Pancreas (tissue), 10 donors: Measurements from ENCODE around the gene TPBGL. TPM values are rescaled to one million over a fixed set of nuclear protein-coding genes. Genes with fewer than 3 reads are reported as not detected.

Source experiments
- ATAC-seq, 4 donors: fragments of 200-7000 bp; cut with Tn5 transposase; one replicate each; pipeline versions ENCODE4 v1.8.0 to v1.9.1; 2020; ENCODE audit warnings: mild to moderate bottlenecking in 4 of 4, moderate library complexity in 4 of 4
- DNase-seq, 6 donors: peaks; one replicate each; pipeline ENCODE4 v3.0.0-alpha.2; 2020
- FAIRE-seq: peaks from 2 replicates; lab custom pipeline; 2012; peaks lifted over from hg19 to GRCh38; lab: Jason Lieb, UNC
- H3K27ac ChIP-seq, 4 donors: fragments of 200-600 bp; sonication (generic); 1 replicate in 3 of 4; 2 replicates in 1 of 4; pipeline versions ENCODE4 v1.5.0 to v1.8.0; 2020
- H3K27me3 ChIP-seq, 4 donors: fragments of 200-600 bp; one replicate each; pipeline ENCODE4 v1.8.0; 2021
- H3K36me3 ChIP-seq, 3 donors: fragments of 200-600 bp; sonication (generic) in 1 of 3; one replicate each; pipeline versions ENCODE4 v1.5.0 to v1.8.0; 2020 to 2021
- H3K4me1 ChIP-seq, 3 donors: fragments of 200-600 bp; one replicate each; pipeline ENCODE4 v1.8.0; 2021
- H3K4me3 ChIP-seq, 4 donors: fragments of 200-600 bp; sonication (generic) in 2 of 4; one replicate each; pipeline versions ENCODE4 v1.5.0 to v1.8.0; 2020 to 2021
- H3K9me3 ChIP-seq, 4 donors: fragments of 200-600 bp; one replicate each; pipeline ENCODE4 v1.8.0; 2021
- WGBS, 2 donors: extraction: QIAGEN DNeasy Blood & Tissue Kit; methylation state at CpG; one replicate each; pipeline ENCODE4 v1.1.7; 2013; 5-methylcytosine and 5-hydroxymethylcytosine counted together
- intact Hi-C, 3 donors: fragments of 100-400 bp; cut with DNase I; formaldehyde crosslinking; loops; one replicate each; pipeline versions ENCODE4 v1.11.1 to v1.14.2; 2022
- polyA plus RNA-seq, 2 donors: library from polyadenylated mRNA; stranded (reverse); fragments of 200-250 nt; gene quantifications; one replicate each; pipeline ENCODE4 v1.2.3, GENCODE V29; 2013
- total RNA-seq, 6 donors: library from RNA; stranded (reverse); fragmentation: NEBNext Ultra II Directional in 4 of 6; extraction: Animal tissue kit (Norgen Biotek cat#: 25700) in 4 of 6; gene quantifications; one replicate each; pipeline versions ENCODE4 v1.2.1 to v1.2.4, GENCODE V29; 2021 to 2023
- TF ChIP-seq, protein P1 (sequence below), 4 donors: fragments of 200-600 bp; sonication (generic) in 3 of 4; IDR thresholded peaks; one replicate each; pipeline versions ENCODE4 v1.5.0 to v1.8.0; 2021; ENCODE audit warnings: antibody characterized with exemption in 4 of 4
- donor health status: healthy with polysubstance abuse.
- donor health status: DM: no; HTN: no; CAD: no; lungs with moderate emphysema.
- donor health status: DM: no; HTN: no; CAD: no.
- donor health status: control.
- donor health status: control.
- donor health status: Bipolar disorder and iron deficiency.
- donor health status: DM: yes; HTN: yes; CAD: no.
- donor health status: DM: no; HTN: no; CAD: no.
- donor health status: DM: no; HTN: no; CAD: no.
- donor health status: DM: yes; HTN: yes; CAD: no.

Gene TPBGL
- total and polyA plus RNA-seq, 8 donors, result 0.04 to 0.28 (median 0.09) TPM; not detected in 1

DNA sequence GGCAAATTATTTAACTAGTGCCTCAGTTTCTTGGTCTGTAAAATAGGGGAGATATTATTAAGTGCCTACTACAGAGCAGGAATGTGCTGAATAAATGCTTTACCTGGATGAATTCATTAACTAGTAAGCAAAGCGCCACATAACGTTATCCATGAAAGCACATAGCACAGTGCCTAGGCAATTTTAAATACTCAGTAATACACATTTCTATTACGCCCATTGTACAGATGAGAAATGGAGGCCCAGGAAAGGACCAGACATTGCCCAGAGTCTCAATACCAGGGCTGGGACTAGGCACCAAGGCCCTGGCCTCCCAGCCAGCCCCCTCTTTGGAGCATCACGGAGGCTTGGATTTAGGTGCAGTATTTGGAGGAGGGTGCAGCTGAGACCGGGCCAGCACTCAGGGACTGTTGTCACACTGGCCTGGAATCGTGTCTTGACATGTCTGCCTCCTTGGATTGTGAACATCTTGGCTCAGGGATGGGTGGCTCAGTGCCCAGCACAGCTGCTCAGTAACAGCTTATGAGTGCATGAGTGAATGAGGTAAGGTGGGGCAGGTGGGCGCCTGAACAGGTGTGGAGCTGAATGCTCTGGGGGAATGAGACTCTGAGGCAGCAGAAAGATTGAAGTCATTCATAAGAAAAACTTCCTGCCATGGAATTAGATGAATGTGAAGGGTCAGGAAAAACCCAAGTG lies 42.1 kb upstream of the TPBGL start:
- no peaks in the 10 kb centered on the region for H3K27me3 ChIP-seq
- no peaks in the 10 kb centered on the region for H3K36me3 ChIP-seq
- no peak for FAIRE-seq
- WGBS, 2 donors, result 86 to 88% methylated on average over 7 of the region's 7 CpGs
- intact Hi-C loops, result loop anchor here in 1 of 3 donors (5.0 kb wide), 1 partner anchor 51 kb away; no protein-coding TSS in a partner anchor
- DNase-seq, result no peak
- no peak overlapping the region for H3K4me3 ChIP-seq
- H3K27ac ChIP-seq, result no peak overlapping the region
- TF ChIP-seq, protein P1, sequence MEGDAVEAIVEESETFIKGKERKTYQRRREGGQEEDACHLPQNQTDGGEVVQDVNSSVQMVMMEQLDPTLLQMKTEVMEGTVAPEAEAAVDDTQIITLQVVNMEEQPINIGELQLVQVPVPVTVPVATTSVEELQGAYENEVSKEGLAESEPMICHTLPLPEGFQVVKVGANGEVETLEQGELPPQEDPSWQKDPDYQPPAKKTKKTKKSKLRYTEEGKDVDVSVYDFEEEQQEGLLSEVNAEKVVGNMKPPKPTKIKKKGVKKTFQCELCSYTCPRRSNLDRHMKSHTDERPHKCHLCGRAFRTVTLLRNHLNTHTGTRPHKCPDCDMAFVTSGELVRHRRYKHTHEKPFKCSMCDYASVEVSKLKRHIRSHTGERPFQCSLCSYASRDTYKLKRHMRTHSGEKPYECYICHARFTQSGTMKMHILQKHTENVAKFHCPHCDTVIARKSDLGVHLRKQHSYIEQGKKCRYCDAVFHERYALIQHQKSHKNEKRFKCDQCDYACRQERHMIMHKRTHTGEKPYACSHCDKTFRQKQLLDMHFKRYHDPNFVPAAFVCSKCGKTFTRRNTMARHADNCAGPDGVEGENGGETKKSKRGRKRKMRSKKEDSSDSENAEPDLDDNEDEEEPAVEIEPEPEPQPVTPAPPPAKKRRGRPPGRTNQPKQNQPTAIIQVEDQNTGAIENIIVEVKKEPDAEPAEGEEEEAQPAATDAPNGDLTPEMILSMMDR (IDR thresholded peaks at IDR 0.05), result no peak
- H3K9me3 ChIP-seq, result no peaks in the 10 kb centered on the region
- no peaks in the 10 kb centered on the region for H3K4me1 ChIP-seq
- no peak for ATAC-seq

DNA sequence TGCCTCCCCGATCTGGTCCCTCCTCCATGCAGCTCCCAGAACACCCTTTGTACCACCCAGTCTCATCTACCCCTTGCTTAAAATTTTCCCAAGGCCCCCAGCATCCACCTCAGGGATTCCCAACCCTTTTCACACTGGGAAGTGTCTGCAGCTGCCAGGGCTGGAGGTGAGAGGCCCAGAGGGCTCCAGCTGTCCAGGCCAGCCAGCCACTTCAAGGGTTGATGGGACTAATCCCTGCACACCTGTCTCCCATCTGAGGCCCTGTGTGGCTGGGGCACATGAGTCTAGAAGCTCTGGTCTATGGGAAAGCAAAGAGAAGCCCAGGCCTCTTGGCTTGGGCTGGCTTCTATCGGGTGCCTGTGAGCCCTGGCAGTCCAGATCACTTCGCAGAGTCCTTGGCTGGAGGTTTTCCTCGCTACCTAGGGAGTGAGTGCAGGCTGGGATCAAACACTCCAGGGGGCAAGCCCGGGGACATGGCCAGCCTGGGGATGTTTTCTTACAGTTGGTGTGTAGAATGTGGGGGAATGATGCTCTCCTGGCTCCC lies 41.1 kb upstream of the TPBGL start:
- H3K4me3 ChIP-seq, result no peak overlapping the region
- no peaks in the 10 kb centered on the region for H3K36me3 ChIP-seq
- TF ChIP-seq, protein P1 (IDR thresholded peaks at IDR 0.05), result no peak
- no peaks in the 10 kb centered on the region for H3K27me3 ChIP-seq
- H3K4me1 ChIP-seq, result no peaks in the 10 kb centered on the region
- H3K27ac ChIP-seq, result no peak overlapping the region
- 92 to 94% methylated on average over 5 of the region's 5 CpGs for WGBS, 2 donors
- ATAC-seq, result no peak
- no peak for FAIRE-seq
- intact Hi-C loops, result loop anchor here in 1 of 3 donors (5.0 kb wide), 1 partner anchor 52 kb away; no protein-coding TSS in a partner anchor
- no peaks in the 10 kb centered on the region for H3K9me3 ChIP-seq
- no peak for DNase-seq

DNA sequence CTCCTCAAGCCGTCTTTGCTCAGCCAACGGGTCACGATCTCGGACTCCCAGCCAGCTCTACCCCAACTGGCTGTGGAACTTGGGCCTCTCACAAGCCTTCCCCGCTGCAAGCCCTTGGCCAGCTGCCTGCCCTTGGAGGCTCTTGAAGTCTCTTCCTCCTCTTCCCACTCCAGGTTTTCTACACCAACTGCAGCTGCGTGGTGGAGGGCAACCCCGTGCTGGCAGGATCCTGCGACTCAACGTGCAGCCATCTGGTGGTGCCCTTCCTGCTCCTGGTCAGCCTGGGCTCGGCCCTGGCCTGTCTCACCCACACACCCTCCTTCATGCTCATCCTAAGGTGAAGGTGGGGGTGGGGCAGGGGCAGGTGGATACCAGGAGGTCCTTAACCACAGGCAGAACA lies 40.5 kb upstream of the TPBGL start:
- intact Hi-C loops, result loop anchor here in 1 of 3 donors (5.0 kb wide), 1 partner anchor 58 kb away; no protein-coding TSS in a partner anchor
- Histone ChIP-seq H3K9me3 (no peaks in the 10 kb centered on the region), H3K36me3 (no peaks in the 10 kb centered on the region), H3K27me3 (no peaks in the 10 kb centered on the region), H3K4me3 (no peak overlapping the region), H3K27ac (no peak overlapping the region), H3K4me1 (no peaks in the 10 kb centered on the region)
- ATAC-seq, result no peak
- DNase-seq, result no peak
- FAIRE-seq, result no peak
- TF ChIP-seq, protein P1 (IDR thresholded peaks at IDR 0.05), result no peak
- 83 to 86% methylated on average over 10 of the region's 10 CpGs for WGBS, 2 donors

DNA sequence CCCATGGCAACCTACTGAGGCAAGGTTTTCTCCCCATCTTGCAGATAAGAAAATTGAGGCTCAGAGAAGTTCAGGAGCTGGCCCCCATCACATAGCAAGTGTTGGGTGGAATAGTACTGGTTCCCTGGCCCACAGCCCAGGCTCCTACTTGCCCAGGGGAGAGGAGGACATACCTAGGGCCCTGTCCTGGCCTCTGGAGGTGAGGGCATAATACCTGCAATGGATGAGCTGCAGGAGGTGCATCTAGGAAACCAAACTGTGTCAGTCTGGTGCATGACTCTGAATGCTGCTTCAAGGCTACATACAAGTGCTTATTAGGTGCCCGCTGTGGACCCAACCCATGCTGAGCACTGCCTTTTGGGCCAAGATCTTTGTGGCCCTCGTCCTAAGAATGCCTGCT lies 40.0 kb upstream of the TPBGL start:
- Histone ChIP-seq H3K9me3 (no peaks in the 10 kb centered on the region), H3K4me1 (no peaks in the 10 kb centered on the region), H3K27me3 (no peaks in the 10 kb centered on the region), H3K36me3 (no peaks in the 10 kb centered on the region), H3K27ac (no peak overlapping the region), H3K4me3 (no peak overlapping the region)
- DNase-seq (no peak), ATAC-seq (no peak), FAIRE-seq (no peak)
- intact Hi-C loops, result loop anchor here in 1 of 3 donors (5.0 kb wide), 1 partner anchor 58 kb away; no protein-coding TSS in a partner anchor
- 96 to 97% methylated on average over 2 of the region's 2 CpGs for WGBS, 2 donors
- TF ChIP-seq, protein P1 (IDR thresholded peaks at IDR 0.05), result no peak

DNA sequence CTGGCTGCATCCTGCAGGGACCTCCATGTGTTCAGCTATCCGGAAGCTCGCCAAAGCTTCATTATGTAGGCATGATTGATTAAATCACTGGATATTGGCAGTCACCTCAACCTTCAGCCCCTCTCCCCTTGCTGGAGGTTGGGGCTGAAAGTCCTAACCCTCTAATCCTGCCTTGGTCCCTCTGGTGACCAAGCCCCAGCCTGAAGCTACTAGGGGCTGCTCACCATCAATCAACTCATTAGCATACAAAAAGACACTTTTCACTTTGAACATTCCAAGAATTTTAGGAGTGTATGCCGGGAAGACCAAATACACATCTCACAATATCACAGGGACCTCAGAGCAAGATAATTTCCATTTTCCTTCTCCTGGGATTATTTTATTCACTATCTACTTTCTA lies 38.8 kb upstream of the TPBGL start:
- H3K27me3 ChIP-seq, result no peaks in the 10 kb centered on the region
- H3K36me3 ChIP-seq, result no peaks in the 10 kb centered on the region
- H3K27ac ChIP-seq, result no peak overlapping the region
- ATAC-seq (no peak), FAIRE-seq (no peak), DNase-seq (no peak)
- intact Hi-C loops, result loop anchor here in 1 of 3 donors (5.0 kb wide), 1 partner anchor 59 kb away; no protein-coding TSS in a partner anchor
- H3K4me1 ChIP-seq, result no peaks in the 10 kb centered on the region
- TF ChIP-seq, protein P1 (IDR thresholded peaks at IDR 0.05), result no peak
- WGBS, 2 donors, result 77 to 84% methylated on average over 3 of the region's 3 CpGs
- no peaks in the 10 kb centered on the region for H3K9me3 ChIP-seq
- H3K4me3 ChIP-seq, result no peak overlapping the region
